GM23338 (cell line): ENCODE measurements around the gene UST. TPM values are rescaled to one million over a fixed set of nuclear protein-coding genes. Genes with fewer than 3 reads are reported as not detected.

Experiments used
- ATAC-seq: fragments of 200-7000 bp; cut with Tn5 transposase; 3 replicates; pipeline ENCODE4 v1.9.1; 2020
- DNase-seq: peaks from one replicate; pipeline ENCODE4 v3.0.0-alpha.2; 2015; ENCODE audit warnings: low spot score
- H2AFZ ChIP-seq: fragments of 200-600 bp; sonication (generic); 2 replicates; pipeline ENCODE4 v1.8.0; 2016; ENCODE audit warnings: antibody characterized with exemption, mild to moderate bottlenecking, moderate library complexity
- H3F3A ChIP-seq: fragments of 200-600 bp; sonication (generic); replicated peaks from 2 replicates; pipeline ENCODE4 v1.8.0; 2017; ENCODE audit warnings: antibody characterized with exemption, mixed run types, low read depth
- H3K27ac ChIP-seq: fragments of 200-600 bp; sonication (generic); 2 replicates; pipeline ENCODE4 v1.6.1; 2016; ENCODE audit warnings: low read depth
- H3K27me3 ChIP-seq: fragments of 200-600 bp; sonication (generic); 2 replicates; pipeline ENCODE4 v1.8.0; 2016; ENCODE audit warnings: mild to moderate bottlenecking, mixed run types, moderate library complexity; ENCODE audit not compliant: insufficient read depth
- H3K36me3 ChIP-seq: fragments of 200-600 bp; sonication (generic); 2 replicates; pipeline ENCODE4 v1.8.0; 2016; ENCODE audit warnings: mild to moderate bottlenecking; ENCODE audit not compliant: insufficient read depth
- H3K4me1 ChIP-seq: fragments of 200-600 bp; sonication (generic); 2 replicates; pipeline ENCODE4 v1.8.0; 2016; ENCODE audit warnings: mild to moderate bottlenecking, moderate library complexity; ENCODE audit not compliant: insufficient read depth
- H3K4me2 ChIP-seq: fragments of 200-600 bp; sonication (generic); 2 replicates; pipeline ENCODE4 v1.7.1; 2017; ENCODE audit warnings: mixed run types
- H3K4me3 ChIP-seq: fragments of 200-600 bp; sonication (generic); 2 replicates; pipeline ENCODE4 v1.6.1; 2016; ENCODE audit warnings: mixed run types
- H3K79me2 ChIP-seq: fragments of 200-600 bp; sonication (generic); replicated peaks from 2 replicates; pipeline ENCODE4 v1.8.0; 2017; ENCODE audit warnings: mild to moderate bottlenecking; ENCODE audit not compliant: insufficient read depth
- H3K9me2 ChIP-seq: fragments of 200-600 bp; sonication (generic); 2 replicates; pipeline ENCODE4 v1.8.0; 2017; ENCODE audit not compliant: insufficient read depth
- H4K20me1 ChIP-seq: fragments of 200-600 bp; sonication (generic); replicated peaks from 2 replicates; pipeline ENCODE4 v1.8.0; 2017; ENCODE audit warnings: mild to moderate bottlenecking; ENCODE audit not compliant: insufficient read depth
- H3K27ac Mint-ChIP-seq: 2 replicates; pipeline ENCODE4 v1.8.0; 2020; ENCODE audit warnings: inconsistent platforms, mild to moderate bottlenecking, moderate library complexity, mixed read lengths
- H3K27me3 Mint-ChIP-seq: 3 replicates; pipeline ENCODE4 v1.8.0; 2022; ENCODE audit warnings: low read depth, mild to moderate bottlenecking, moderate library complexity, mixed read lengths, inconsistent platforms; ENCODE audit not compliant: insufficient read depth, poor library complexity
- H3K36me3 Mint-ChIP-seq: 3 replicates; pipeline ENCODE4 v1.8.0; 2021; ENCODE audit warnings: low read depth, mild to moderate bottlenecking, inconsistent platforms, moderate library complexity, mixed read lengths
- H3K4me1 Mint-ChIP-seq: 3 replicates; pipeline ENCODE4 v1.8.0; 2020; ENCODE audit warnings: mild to moderate bottlenecking, inconsistent platforms, mixed read lengths
- H3K4me3 Mint-ChIP-seq: 3 replicates; pipeline ENCODE4 v1.8.0; 2021; ENCODE audit warnings: moderate library complexity, mild to moderate bottlenecking, inconsistent platforms, mixed read lengths
- H3K9me3 Mint-ChIP-seq: 3 replicates; pipeline ENCODE4 v1.8.0; 2020; ENCODE audit warnings: moderate library complexity, mild to moderate bottlenecking, inconsistent platforms, mixed read lengths
- EZH2 ChIP-seq: fragments of 200-600 bp; sonication (generic); IDR thresholded peaks from one replicate; pipeline ENCODE4 v1.8.0; 2017; ENCODE audit warnings: antibody characterized with exemption, mild to moderate bottlenecking, low read depth; ENCODE audit not compliant: unreplicated experiment
- EZH2phosphoT487 ChIP-seq: fragments of 200-600 bp; sonication (generic); IDR thresholded peaks from one replicate; pipeline ENCODE4 v1.8.1; 2018; ENCODE audit warnings: antibody characterized with exemption; ENCODE audit not compliant: unreplicated experiment
- JUNB ChIP-seq: IDR thresholded peaks from one replicate; pipeline ENCODE4 v1.6.1; 2016; ENCODE audit warnings: antibody characterized with exemption; ENCODE audit not compliant: unreplicated experiment
- NANOG ChIP-seq: IDR thresholded peaks from 2 replicates; pipeline ENCODE4 v1.6.1; 2016; ENCODE audit warnings: antibody characterized with exemption, borderline replicate concordance
- POLR2AphosphoS5 ChIP-seq: IDR thresholded peaks from 2 replicates; pipeline ENCODE4 v1.6.1; 2016; ENCODE audit warnings: antibody characterized with exemption, low read depth
- REST ChIP-seq: IDR thresholded peaks from one replicate; pipeline ENCODE4 v1.6.1; 2018; ENCODE audit warnings: antibody characterized with exemption; ENCODE audit not compliant: unreplicated experiment
- ZNF114 ChIP-seq: fragments of 250-450 bp; sonication (Bioruptor Pico); IDR thresholded peaks from 2 replicates; pipeline ENCODE4 v1.5.0; 2020; ENCODE audit warnings: mild to moderate bottlenecking, moderate library complexity
- polyA plus RNA-seq: library from polyadenylated mRNA; unstranded; fragments of >200 nt; fragmentation: Nextera tagmentation; extraction: Ambion mirVana; gene quantifications from 2 replicates; pipeline ENCODE4 v1.2.1, GENCODE V29; 2016
- total RNA-seq: library from RNA; depleted of rRNA; stranded (reverse); fragments of >200 nt; shearing (Covaris generic); gene quantifications from 2 replicates; pipeline ENCODE4 v1.2.3, GENCODE V29; 2014
- TF ChIP-seq, protein P1 (sequence below), 2 experiments: fragments of 200-600 bp in 1 of 2; sonication (generic) in 1 of 2; conservative IDR thresholded peaks; 2 replicates each; pipeline versions ENCODE4 v1.5.1 to v1.6.1; 2016 to 2017; ENCODE audit warnings: antibody characterized with exemption in 2 of 2, low read depth in 2 of 2, mild to moderate bottlenecking in 2 of 2, moderate library complexity in 1 of 2
- TF ChIP-seq, protein P2 (sequence below): fragments of 250-450 bp; sonication (Bioruptor Pico); IDR thresholded peaks from 2 replicates; pipeline ENCODE4 v1.5.0; 2020; ENCODE audit warnings: mild to moderate bottlenecking, moderate library complexity

The UST gene
- total and polyA plus RNA-seq, 2 experiments from 2014 or later, result 12.6 to 33.0 TPM

- TF ChIP-seq, protein P1, sequence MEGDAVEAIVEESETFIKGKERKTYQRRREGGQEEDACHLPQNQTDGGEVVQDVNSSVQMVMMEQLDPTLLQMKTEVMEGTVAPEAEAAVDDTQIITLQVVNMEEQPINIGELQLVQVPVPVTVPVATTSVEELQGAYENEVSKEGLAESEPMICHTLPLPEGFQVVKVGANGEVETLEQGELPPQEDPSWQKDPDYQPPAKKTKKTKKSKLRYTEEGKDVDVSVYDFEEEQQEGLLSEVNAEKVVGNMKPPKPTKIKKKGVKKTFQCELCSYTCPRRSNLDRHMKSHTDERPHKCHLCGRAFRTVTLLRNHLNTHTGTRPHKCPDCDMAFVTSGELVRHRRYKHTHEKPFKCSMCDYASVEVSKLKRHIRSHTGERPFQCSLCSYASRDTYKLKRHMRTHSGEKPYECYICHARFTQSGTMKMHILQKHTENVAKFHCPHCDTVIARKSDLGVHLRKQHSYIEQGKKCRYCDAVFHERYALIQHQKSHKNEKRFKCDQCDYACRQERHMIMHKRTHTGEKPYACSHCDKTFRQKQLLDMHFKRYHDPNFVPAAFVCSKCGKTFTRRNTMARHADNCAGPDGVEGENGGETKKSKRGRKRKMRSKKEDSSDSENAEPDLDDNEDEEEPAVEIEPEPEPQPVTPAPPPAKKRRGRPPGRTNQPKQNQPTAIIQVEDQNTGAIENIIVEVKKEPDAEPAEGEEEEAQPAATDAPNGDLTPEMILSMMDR (conservative IDR thresholded peaks at IDR 0.05; ENCODE audit: low read depth in 2 of 2), result no peak
- TF ChIP-seq NANOG (no peak), POLR2AphosphoS5 (no peak), JUNB (no peak), ZNF114 (no peak), EZH2phosphoT487 (no peak), REST (no peak)
Observed at GRCh38 chr6:148698671-148699180, 48.1 kb upstream of the UST start (continued).

GRCh38 chr6:148700047-148700715 lies 46.6 kb upstream of the UST start:
- H3K4me3 ChIP-seq, result no peak overlapping the region
- no peak overlapping the region for H3K4me2 ChIP-seq
- H3K27ac ChIP-seq, result no peak overlapping the region
- no peaks in the 10 kb centered on the region for H3K27me3 ChIP-seq
- DNase-seq (no peak), ATAC-seq (no peak)
- H3K9me2 ChIP-seq, result no peaks in the 10 kb centered on the region
- H3K4me3 Mint-ChIP-seq, result no peak overlapping the region
- H3K4me1 ChIP-seq, result no peaks in the 10 kb centered on the region
- no peak overlapping the region for H3K27ac Mint-ChIP-seq
- H3K36me3 Mint-ChIP-seq, result peaks cover 12% of the 10 kb centered on the region; the same call in 2 of the 3 replicates
- peaks cover 7% of the 10 kb centered on the region; the same call in 2 of the 3 replicates for H3K4me1 Mint-ChIP-seq
- TF ChIP-seq EZH2 (no peak), ZNF114 (no peak), EZH2phosphoT487 (no peak), REST (no peak)
- TF ChIP-seq, protein P2, sequence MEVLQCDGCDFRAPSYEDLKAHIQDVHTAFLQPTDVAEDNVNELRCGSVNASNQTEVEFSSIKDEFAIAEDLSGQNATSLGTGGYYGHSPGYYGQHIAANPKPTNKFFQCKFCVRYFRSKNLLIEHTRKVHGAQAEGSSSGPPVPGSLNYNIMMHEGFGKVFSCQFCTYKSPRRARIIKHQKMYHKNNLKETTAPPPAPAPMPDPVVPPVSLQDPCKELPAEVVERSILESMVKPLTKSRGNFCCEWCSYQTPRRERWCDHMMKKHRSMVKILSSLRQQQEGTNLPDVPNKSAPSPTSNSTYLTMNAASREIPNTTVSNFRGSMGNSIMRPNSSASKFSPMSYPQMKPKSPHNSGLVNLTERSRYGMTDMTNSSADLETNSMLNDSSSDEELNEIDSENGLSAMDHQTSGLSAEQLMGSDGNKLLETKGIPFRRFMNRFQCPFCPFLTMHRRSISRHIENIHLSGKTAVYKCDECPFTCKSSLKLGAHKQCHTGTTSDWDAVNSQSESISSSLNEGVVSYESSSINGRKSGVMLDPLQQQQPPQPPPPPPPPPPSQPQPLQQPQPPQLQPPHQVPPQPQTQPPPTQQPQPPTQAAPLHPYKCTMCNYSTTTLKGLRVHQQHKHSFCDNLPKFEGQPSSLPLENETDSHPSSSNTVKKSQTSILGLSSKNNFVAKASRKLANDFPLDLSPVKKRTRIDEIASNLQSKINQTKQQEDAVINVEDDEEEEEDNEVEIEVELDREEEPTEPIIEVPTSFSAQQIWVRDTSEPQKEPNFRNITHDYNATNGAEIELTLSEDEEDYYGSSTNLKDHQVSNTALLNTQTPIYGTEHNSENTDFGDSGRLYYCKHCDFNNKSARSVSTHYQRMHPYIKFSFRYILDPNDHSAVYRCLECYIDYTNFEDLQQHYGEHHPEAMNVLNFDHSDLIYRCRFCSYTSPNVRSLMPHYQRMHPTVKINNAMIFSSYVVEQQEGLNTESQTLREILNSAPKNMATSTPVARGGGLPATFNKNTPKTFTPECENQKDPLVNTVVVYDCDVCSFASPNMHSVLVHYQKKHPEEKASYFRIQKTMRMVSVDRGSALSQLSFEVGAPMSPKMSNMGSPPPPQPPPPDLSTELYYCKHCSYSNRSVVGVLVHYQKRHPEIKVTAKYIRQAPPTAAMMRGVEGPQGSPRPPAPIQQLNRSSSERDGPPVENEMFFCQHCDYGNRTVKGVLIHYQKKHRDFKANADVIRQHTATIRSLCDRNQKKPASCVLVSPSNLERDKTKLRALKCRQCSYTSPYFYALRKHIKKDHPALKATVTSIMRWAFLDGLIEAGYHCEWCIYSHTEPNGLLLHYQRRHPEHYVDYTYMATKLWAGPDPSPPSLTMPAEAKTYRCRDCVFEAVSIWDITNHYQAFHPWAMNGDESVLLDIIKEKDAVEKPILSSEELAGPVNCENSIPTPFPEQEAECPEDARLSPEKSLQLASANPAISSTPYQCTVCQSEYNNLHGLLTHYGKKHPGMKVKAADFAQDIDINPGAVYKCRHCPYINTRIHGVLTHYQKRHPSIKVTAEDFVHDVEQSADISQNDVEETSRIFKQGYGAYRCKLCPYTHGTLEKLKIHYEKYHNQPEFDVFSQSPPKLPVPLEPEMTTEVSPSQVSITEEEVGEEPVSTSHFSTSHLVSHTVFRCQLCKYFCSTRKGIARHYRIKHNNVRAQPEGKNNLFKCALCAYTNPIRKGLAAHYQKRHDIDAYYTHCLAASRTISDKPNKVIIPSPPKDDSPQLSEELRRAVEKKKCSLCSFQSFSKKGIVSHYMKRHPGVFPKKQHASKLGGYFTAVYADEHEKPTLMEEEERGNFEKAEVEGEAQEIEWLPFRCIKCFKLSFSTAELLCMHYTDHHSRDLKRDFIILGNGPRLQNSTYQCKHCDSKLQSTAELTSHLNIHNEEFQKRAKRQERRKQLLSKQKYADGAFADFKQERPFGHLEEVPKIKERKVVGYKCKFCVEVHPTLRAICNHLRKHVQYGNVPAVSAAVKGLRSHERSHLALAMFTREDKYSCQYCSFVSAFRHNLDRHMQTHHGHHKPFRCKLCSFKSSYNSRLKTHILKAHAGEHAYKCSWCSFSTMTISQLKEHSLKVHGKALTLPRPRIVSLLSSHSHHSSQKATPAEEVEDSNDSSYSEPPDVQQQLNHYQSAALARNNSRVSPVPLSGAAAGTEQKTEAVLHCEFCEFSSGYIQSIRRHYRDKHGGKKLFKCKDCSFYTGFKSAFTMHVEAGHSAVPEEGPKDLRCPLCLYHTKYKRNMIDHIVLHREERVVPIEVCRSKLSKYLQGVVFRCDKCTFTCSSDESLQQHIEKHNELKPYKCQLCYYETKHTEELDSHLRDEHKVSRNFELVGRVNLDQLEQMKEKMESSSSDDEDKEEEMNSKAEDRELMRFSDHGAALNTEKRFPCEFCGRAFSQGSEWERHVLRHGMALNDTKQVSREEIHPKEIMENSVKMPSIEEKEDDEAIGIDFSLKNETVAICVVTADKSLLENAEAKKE (CRISPR knock-in tag), result no peak
- H3K36me3 ChIP-seq, result no peaks in the 10 kb centered on the region
- no peak overlapping the region for H2AFZ ChIP-seq
- no peaks in the 10 kb centered on the region for H4K20me1 ChIP-seq
- no peaks in the 10 kb centered on the region for H3K79me2 ChIP-seq
- H3F3A ChIP-seq, result no peaks in the 10 kb centered on the region
- H3K9me3 Mint-ChIP-seq, result peaks cover 30% of the 10 kb centered on the region
- peaks cover 8% of the 10 kb centered on the region for H3K27me3 Mint-ChIP-seq
